Stimulated activated CD8-positive, alpha-beta memory T cell treated with anti-CD3 and anti-CD28 coated beads, Interleukin-2, amount 100 ng/mL, for 48 hours (primary cell): Measurements from ENCODE around the gene POLR2L.

ENCODE experiments used
- DNase-seq, 2 donors: peaks; one replicate each; pipeline ENCODE4 v3.0.0-alpha.2; 2020; ENCODE audit warnings: low read depth in 2 of 2

POLR2L gene

GRCh38 chr11:826836-827145 lies 15.5 kb downstream of the POLR2L start:
- DNase-seq: no peak

GRCh38 chr11:826227-826621 lies 16.1 kb downstream of the POLR2L start:
- DNase-seq: no peak

GRCh38 chr11:825366-826226 lies 16.7 kb downstream of the POLR2L start:
- no peak for DNase-seq

- no peak for DNase-seq
Measured at GRCh38 chr11:824942-825341, 17.4 kb downstream of the POLR2L start.

- DNase-seq: no peak
Measured at GRCh38 chr11:824292-824880, 17.9 kb downstream of the POLR2L start.

GRCh38 chr11:823441-824291 lies 18.7 kb downstream of the POLR2L start:
- DNase-seq: no peak

- DNase-seq: no peak
Measured at GRCh38 chr11:821512-822371, 20.6 kb downstream of the POLR2L start.

- DNase-seq: no peak
Measured at GRCh38 chr11:820655-821511, 21.4 kb downstream of the POLR2L start.

GRCh38 chr11:819943-820649 lies 22.2 kb downstream of the POLR2L start:
- DNase-seq: peak; percentile 91 to 93

GRCh38 chr11:819129-819931 lies 23.0 kb downstream of the POLR2L start:
- peak; percentile 86 to 90 for DNase-seq

GRCh38 chr11:818396-819128 lies 23.8 kb downstream of the POLR2L start, which contains the start of gene PNPLA2:
Gene PNPLA2 (plus strand): TSS chr11:818914. CDS start chr11:819719, 805 bp downstream.
- no peak for DNase-seq

- no peak for DNase-seq
Measured at GRCh38 chr11:816433-816779, 25.9 kb downstream of the POLR2L start.

GRCh38 chr11:815675-816432 lies 26.5 kb downstream of the POLR2L start:
- DNase-seq: no peak

GRCh38 chr11:813456-814096 lies 28.8 kb downstream of the POLR2L start:
- DNase-seq: no peak

GRCh38 chr11:813072-813455 lies 29.3 kb downstream of the POLR2L start:
- DNase-seq: no peak

GRCh38 chr11:812390-812789 lies 29.9 kb downstream of the POLR2L start:
- no peak for DNase-seq
